Daoy (cell line): ENCODE measurements around the gene EXD3. TPM values are rescaled to one million over a fixed set of nuclear protein-coding genes. Genes with fewer than 3 reads are reported as not detected.

Experiments used
- DNase-seq: peaks from one replicate; pipeline ENCODE4 v3.0.0-alpha.2; 2015; ENCODE audit warnings: low read depth
- total RNA-seq: library from RNA; depleted of rRNA; stranded (reverse); fragments of >200 nt; shearing (Covaris generic); gene quantifications from 2 replicates; pipeline ENCODE4 v1.2.3, GENCODE V29; 2014

EXD3 gene
- total RNA-seq, 1 experiment from 2014 or later, result 2.3 TPM

DNA sequence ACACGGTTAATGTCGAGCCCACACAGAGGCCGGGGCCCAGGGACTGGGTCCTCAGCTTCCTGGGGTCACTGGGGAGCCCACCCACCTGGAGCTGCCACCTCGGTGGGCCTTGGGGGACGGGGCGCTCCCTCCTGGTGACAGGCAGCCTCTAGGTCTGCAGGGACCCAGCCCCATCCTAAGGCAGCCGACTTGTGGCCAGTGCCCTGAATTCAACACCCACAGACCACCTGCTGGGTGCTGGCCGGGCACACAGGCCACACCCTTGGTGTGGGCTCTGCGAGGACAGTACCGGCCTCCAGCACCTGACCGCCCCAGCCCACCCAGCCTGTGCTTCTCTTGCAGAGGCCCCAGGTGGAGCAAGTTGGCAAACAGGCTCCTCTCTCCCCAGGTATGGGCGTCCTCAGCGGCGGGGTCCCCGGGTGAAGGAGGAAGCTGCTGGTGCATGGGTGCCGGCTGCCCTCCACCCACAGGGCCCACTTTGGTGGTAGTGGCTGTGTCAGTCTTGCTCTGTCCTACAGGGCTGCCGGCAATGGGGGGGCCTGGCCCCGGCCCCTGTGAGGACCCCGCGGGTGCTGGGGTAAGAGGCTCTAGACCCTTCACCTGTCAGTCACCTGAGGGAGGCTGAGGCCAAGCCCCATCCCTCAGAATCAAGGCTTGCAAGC lies 9.9 kb upstream of the EXD3 start:
- DNase-seq, result no peak

- no peak for DNase-seq
Observed at GRCh38 chr9:137431416-137431931, 8.5 kb upstream of the EXD3 start.

GRCh38 chr9:137430723-137431415 lies 7.9 kb upstream of the EXD3 start:
- DNase-seq, result no peak

DNA sequence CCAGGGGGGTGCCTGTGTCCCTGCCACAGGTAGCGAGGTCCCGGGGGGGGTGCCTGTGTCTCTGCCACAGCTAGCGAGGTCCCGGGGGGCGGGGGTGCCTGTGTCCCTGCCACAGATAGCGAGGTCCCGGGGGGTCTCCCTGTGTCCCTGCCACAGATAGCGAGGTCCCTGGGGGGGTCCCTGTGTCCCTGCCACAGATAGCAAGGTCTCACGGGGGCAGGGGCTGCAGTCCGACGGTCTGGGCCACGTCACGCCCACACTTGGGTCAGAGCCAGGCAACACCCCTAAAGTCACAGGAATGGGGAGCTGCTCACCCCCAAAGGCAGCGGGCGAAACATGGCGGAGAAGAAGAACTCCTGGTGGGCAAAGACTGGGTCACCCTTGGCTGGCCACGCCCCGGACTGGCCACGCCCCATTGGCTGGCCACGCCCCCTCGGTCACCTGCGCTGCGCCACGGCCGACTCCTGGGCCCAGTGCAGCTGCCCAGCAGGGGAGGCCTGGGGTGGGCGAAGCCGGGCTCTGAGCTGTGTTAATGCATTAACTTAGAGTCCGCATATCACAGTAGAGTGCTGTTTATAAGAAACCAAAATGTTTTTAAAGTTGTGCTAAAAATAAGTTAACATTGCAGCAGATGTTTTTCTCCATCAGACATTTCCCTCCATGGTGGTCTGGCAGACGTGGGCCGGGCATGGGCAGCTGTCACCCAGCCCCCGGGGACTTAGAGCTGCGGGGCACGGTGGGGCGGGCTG lies 7.2 kb upstream of the EXD3 start:
- peak; percentile 82 for DNase-seq

GRCh38 chr9:137429546-137429890 lies 6.6 kb upstream of the EXD3 start:
- DNase-seq, result no peak

GRCh38 chr9:137428841-137429545 lies 6.0 kb upstream of the EXD3 start:
- no peak for DNase-seq

GRCh38 chr9:137428311-137428630 lies 5.3 kb upstream of the EXD3 start:
- DNase-seq, result no peak

DNA sequence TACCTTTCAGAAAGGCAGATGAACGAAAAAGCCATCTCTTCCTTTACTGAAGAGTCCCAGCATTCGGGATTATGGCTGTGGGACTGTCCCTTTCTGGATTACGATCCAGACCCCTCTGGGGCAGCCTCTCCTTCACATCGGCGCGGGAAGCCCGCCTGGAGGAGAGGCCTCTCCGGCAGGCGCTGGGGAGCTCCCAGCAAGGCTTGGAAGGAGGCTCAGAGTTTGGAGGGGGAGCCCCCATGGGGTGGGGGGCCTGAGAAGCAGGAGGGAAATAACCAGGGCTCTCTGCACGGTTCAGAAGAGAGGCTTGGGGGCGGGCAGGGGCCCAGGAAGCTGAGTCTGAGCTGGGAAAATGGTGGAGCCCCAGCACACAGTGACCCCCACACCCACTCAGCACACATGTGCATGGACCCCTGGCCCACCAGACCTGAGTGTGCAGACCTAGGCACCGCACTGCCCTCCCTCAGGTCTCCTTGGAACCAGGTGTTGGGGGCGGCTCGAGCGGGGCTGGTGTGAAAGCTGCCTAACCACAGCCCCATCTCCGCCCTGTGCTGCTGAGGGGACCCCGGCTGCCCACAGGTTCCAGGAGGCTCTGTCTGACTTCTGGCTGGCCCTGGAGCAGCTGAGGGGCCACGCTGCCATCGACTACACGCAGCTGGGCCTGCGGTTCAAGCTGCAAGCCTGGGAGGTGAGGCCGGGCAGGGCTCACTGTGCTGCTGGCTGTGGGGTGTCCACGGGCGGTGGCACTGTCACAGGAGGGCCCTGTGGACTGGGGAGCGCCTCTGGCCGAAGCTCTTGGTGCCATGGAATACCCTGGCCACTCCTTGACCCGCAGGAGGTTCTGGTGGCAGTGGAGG lies 4.7 kb upstream of the EXD3 start:
- no peak for DNase-seq

DNA sequence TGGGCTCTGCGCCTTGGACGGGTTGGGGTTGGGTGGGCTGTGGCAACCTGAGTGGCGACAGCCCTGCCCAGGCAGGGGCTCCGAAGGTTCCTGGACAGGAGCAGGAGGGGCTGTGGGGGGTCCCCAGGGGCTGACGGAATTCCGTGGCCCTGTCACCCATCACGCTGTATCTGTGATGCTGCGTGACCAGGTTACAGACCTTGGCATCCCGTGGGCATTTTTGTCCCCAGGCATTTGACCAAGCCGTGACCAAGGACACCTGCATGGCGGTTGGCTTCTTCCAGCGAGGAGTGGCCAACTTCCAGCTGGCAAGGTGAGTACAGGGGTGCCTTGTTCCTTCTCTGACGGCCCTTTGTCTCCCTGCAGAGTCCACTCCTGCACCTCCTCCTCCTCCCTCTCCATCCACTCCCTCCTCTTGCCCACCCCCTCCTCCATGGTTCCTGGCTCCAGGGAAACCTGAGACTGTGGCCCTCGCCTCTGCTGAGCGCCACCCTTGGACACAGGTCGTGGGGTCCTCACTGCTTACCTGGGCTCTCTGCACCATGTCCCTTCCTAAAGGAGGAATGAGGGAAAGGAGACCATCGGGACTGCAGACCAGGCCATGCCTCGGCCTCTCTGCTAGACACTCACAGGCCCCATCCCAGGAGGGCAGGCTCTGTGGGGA lies 3.2 kb upstream of the EXD3 start:
- no peak for DNase-seq

- peak; percentile 61 for DNase-seq
Observed at GRCh38 chr9:137423514-137424291, 741 bp upstream of the EXD3 start.

GRCh38 chr9:137421838-137422603 lies 941 bp downstream of the EXD3 start:
- DNase-seq, result no peak

- DNase-seq, result no peak
Observed at GRCh38 chr9:137417161-137418021, 5.6 kb downstream of the EXD3 start.

DNA sequence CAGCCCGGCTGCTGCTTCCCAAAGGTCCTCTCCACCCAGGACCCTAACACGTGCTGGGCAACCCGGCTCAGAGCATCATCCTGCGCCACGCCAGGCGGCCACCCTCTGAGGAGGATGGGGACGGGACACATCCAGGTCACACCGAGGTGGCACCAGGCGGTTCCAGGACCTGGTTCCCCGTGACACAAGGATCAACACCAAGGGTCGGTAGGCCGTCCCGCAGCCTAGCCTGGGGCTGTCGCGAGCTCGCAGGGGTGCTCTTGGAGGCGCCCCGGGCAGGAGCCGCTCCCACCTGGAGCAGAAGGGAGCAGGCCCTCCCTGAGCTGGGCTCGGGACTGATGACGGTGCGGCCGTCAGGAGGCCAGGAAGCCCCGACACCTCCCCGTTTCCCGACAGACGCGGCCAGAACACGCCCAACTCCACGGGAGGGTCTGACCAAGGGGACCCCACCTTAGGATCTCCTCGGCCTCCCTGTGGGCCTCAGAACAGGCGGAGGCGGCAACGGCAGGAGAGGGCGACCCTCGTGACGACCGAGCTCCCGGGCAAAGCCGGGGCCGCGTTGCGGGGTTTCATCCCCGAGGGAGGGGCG lies 6.3 kb downstream of the EXD3 start:
- DNase-seq, result no peak

DNA sequence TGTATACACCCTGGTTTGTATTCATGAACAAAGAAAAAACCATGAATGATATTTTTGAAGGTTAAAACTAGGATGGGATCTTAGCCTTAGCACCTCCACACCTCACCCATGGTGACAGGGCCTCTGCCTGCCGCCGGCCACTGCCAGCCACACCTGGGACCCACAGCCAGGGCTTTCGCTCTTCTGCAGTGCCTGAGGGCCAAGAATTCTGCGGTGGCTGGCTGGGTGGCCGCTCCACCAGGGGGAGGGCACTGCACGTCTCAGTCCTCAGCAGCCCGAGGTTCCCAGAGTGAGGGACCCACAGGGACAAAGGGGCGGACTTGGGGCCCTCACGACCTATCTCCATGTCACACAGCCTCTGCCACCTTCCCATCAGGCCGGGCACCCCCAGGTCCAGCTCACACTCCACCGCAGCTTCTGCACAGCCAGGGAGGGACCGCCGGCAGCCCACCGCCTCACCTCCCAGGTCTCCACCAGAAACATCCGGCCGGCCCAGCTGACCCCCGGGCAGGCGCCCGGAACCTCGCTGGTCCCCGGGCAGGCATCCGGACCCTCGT lies 6.9 kb downstream of the EXD3 start:
- DNase-seq, result no peak

DNA sequence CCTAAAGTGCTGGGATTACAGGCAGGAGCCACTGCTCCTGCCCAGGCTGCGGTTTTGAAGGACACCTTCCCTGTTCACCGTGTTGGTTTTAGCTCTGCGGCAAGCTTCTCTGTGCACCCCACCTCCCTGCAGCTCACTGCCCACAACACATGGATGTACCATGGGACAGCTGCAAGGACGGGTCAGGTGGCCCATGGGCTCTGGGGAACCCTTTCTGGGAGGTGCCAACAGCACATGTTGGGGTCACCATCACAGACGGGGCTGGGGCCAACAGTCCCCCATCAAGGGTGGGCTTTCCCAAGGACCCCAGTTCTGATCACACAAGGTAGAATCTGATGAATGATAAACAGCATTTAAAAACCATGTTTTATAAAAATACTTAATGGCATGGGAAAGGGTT lies 7.5 kb downstream of the EXD3 start:
- DNase-seq, result no peak

DNA sequence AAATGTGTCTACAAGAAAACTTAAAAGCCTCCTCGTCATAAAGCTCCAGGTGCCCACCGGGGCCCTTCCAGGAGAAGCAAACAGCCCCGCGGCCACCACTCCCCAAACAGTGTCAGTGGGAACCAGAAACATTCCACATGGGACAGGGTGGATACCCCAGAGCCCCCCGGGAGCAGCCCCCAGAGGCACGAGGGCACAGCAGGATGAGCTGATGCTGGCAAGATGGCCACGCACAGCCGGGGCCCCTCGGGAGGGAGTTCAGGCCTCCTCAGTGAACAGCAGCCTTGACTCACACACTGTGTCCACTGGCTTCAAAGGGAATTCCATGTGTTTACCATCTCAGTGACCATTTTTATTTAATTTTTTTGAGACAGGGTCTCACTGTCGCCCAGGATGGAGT lies 10.5 kb downstream of the EXD3 start:
- DNase-seq, result peak; percentile 77

- DNase-seq, result peak; percentile 99
Observed at GRCh38 chr9:137411645-137412380, 11.1 kb downstream of the EXD3 start.
